Spleen (tissue), 11 donors: ENCODE measurements around the gene MCRS1. TPM values are rescaled to one million over a fixed set of nuclear protein-coding genes. Genes with fewer than 3 reads are reported as not detected.

ENCODE experiments used
- DNase-seq: peaks from one replicate; pipeline ENCODE4 v3.0.0-alpha.2; 2020
- H3K27ac ChIP-seq, 8 donors: fragments of 200-600 bp; sonication (generic) in 7 of 8; 1 replicate in 4 of 8; 2 replicates in 4 of 8; pipeline versions ENCODE4 v1.5.0 to v1.8.0; 2016 to 2021; ENCODE audit warnings: inconsistent platforms in 4 of 8, mild to moderate bottlenecking in 4 of 8, moderate library complexity in 1 of 8
- H3K27me3 ChIP-seq, 7 donors: fragments of 200-600 bp; sonication (generic) in 6 of 7; replicated peaks in 1 of 7; 1 replicate in 4 of 7; 2 replicates in 3 of 7; pipeline versions ENCODE4 v1.5.0 to v1.8.0; 2016 to 2021; ENCODE audit warnings: inconsistent platforms in 3 of 7, mild to moderate bottlenecking in 1 of 7
- H3K36me3 ChIP-seq, 6 donors: fragments of 200-600 bp; sonication (generic) in 5 of 6; 1 replicate in 4 of 6; 2 replicates in 2 of 6; pipeline versions ENCODE4 v1.5.0 to v1.8.0; 2016 to 2021; ENCODE audit warnings: inconsistent platforms in 2 of 6
- H3K4me1 ChIP-seq, 6 donors: fragments of 200-600 bp; sonication (generic) in 5 of 6; 1 replicate in 3 of 6; 2 replicates in 3 of 6; pipeline versions ENCODE4 v1.5.0 to v1.8.0; 2016 to 2021; ENCODE audit warnings: inconsistent platforms in 3 of 6
- H3K4me3 ChIP-seq, 8 donors: fragments of 200-600 bp; sonication (generic) in 7 of 8; 1 replicate in 4 of 8; 2 replicates in 4 of 8; pipeline versions ENCODE4 v1.5.0 to v1.8.0; 2016 to 2021; ENCODE audit warnings: inconsistent platforms in 4 of 8, mild to moderate bottlenecking in 4 of 8, moderate library complexity in 2 of 8
- H3K9me3 ChIP-seq, 8 donors: fragments of 200-600 bp; sonication (generic) in 7 of 8; 1 replicate in 4 of 8; 2 replicates in 4 of 8; pipeline versions ENCODE4 v1.5.0 to v1.8.0; 2016 to 2021; ENCODE audit warnings: inconsistent platforms in 4 of 8
- POLR2A ChIP-seq, 3 donors: fragments of 450-650 bp; IDR thresholded peaks; one replicate each; pipeline ENCODE4 v1.5.1; 2017; ENCODE audit warnings: antibody characterized with exemption in 3 of 3, mild to moderate bottlenecking in 1 of 3
- POLR2AphosphoS5 ChIP-seq, 3 donors: sonication (generic); formaldehyde crosslinking; IDR thresholded peaks; one replicate each; pipeline ENCODE4 v1.5.1; 2017; ENCODE audit warnings: antibody characterized with exemption in 3 of 3
- WGBS, 5 donors: extraction: QIAGEN DNeasy Blood & Tissue Kit in 3 of 5; methylation state at CpG; one replicate each; pipeline versions ENCODE4 v1.1.5 to v1.1.7; 2013 to 2018; 5-methylcytosine and 5-hydroxymethylcytosine counted together
- intact Hi-C: fragments of 100-400 bp; cut with DNase I; formaldehyde crosslinking; loops from one replicate; pipeline ENCODE4 v1.15.0; 2023; ENCODE audit warnings: low total_unique reads
- polyA plus RNA-seq, 3 donors: library from polyadenylated mRNA; stranded (reverse); fragments of 200-250 nt; gene quantifications; one replicate each; pipeline ENCODE4 v1.2.1, GENCODE V29; 2013
- total RNA-seq, 7 donors: library from RNA; depleted of rRNA in 3 of 7; stranded (reverse); fragments of >200 nt in 3 of 7; fragmentation: NEBNext Ultra II Directional in 4 of 7; extraction: Animal tissue kit (Norgen Biotek cat#: 25700) in 4 of 7; gene quantifications; one replicate each; pipeline versions ENCODE4 v1.1.0 to v1.2.1, GENCODE V29; 2016 to 2021
- TF ChIP-seq, protein P1 (sequence below), 11 experiments: fragments of 200-600 bp in 7 of 11; fragments of 450-650 bp in 4 of 11; sonication (generic) in 4 of 11; IDR thresholded peaks in 8 of 11; conservative IDR thresholded peaks in 3 of 11; 1 replicate in 7 of 11; 2 replicates in 4 of 11; pipeline versions ENCODE4 v1.4.0 to v1.8.0; 2016 to 2021; ENCODE audit warnings: antibody characterized with exemption in 11 of 11, inconsistent platforms in 4 of 11, mild to moderate bottlenecking in 1 of 11
- donor health status: healthy with polysubstance abuse.
- donor health status: DM: no; HTN: no; CAD: no; lungs with moderate emphysema.
- donor health status: DM: no; HTN: no; CAD: no.
- donor health status: Bipolar disorder and iron deficiency.
- donor health status: healthy.
- donor health status: DM: no; HTN: no; CAD: no.
- donor health status: DM: yes; HTN: yes; CAD: no.

Gene MCRS1
- total and polyA plus RNA-seq, 10 donors, result 44.1 to 64.7 (median 54.3) TPM

DNA sequence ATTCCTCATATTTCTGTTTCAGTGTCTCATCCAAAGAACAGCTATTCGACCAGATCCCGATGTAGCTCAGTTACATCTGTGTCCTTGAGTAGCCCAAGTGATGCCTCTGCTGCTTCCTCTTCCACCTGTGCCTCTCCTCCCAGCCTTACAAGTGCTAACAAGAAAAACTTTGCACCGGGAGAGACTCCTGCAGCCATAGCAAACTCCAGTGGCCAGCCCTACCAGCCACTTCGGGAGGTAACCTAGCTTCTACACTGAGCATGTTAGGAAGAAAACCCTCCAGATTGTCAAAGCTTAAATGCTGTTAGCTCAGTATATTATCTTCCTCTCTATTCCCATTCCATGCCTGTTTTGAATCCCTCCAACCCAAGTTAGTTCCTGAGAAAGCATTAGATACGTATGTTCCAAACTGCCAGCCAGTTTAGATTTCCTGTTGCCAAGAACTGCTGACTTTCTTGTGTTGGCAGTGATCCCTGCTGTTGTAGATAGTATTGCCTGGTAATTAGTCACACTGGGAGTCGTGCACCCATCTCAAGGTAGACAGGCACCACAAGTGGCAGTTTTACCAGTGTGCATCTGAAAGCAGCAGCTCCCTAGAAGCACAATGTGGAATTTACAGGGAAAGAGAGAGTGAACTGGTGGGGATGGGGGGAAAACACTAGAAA lies 43.1 kb downstream of the MCRS1 start:
- H3K4me1 ChIP-seq, result peaks cover 0 to 5% (median 0%) of the 10 kb centered on the region in 6 donors
- intact Hi-C loops, result no loop called here
- no peak for DNase-seq
- H3K27ac ChIP-seq, result no peak overlapping the region
- H3K27me3 ChIP-seq, result no peaks in the 10 kb centered on the region
- WGBS, 5 donors, result 89 to 96% (median 90%) methylated on average over 6 of the region's 6 CpGs
- H3K4me3 ChIP-seq, result no peak overlapping the region
- TF ChIP-seq, protein P1, sequence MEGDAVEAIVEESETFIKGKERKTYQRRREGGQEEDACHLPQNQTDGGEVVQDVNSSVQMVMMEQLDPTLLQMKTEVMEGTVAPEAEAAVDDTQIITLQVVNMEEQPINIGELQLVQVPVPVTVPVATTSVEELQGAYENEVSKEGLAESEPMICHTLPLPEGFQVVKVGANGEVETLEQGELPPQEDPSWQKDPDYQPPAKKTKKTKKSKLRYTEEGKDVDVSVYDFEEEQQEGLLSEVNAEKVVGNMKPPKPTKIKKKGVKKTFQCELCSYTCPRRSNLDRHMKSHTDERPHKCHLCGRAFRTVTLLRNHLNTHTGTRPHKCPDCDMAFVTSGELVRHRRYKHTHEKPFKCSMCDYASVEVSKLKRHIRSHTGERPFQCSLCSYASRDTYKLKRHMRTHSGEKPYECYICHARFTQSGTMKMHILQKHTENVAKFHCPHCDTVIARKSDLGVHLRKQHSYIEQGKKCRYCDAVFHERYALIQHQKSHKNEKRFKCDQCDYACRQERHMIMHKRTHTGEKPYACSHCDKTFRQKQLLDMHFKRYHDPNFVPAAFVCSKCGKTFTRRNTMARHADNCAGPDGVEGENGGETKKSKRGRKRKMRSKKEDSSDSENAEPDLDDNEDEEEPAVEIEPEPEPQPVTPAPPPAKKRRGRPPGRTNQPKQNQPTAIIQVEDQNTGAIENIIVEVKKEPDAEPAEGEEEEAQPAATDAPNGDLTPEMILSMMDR (IDR thresholded peaks at IDR 0.05 in 8 of 11, conservative IDR thresholded peaks at IDR 0.05 in 3 of 11), result no peak
- TF ChIP-seq POLR2AphosphoS5 (IDR thresholded peaks at IDR 0.05) (no peak), POLR2A (IDR thresholded peaks at IDR 0.05) (no peak)
- no peaks in the 10 kb centered on the region for H3K9me3 ChIP-seq
- H3K36me3 ChIP-seq, result peaks cover 0 to 67% (median 28%) of the 10 kb centered on the region in 6 donors

DNA sequence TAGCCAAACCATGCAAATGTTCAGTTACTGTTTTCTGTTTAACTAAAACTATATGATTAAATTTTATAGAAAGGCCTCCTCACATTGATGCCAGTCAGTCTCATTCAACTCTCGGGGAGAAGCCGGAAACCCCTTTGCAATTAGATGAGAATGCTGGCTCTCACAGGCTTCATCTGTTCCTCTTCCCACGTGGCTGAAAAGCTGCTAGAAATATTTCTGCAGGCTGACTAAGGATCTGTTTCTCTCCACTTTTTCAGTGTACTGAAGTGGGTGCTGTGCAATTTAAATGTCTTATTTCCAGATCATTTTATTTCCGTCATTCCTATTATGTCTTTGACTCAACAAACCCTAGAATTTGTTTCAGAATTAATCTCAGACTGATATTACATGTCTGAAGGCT lies 46.6 kb downstream of the MCRS1 start:
- Histone ChIP-seq H3K4me3 (no peak overlapping the region), H3K27ac (no peak overlapping the region), H3K27me3 (no peaks in the 10 kb centered on the region), H3K36me3 (peaks cover 0 to 58% (median 26%) of the 10 kb centered on the region in 6 donors), H3K4me1 (peaks cover 0 to 5% (median 0%) of the 10 kb centered on the region in 6 donors), H3K9me3 (no peaks in the 10 kb centered on the region)
- DNase-seq, result no peak
- WGBS, 5 donors, result 86 to 95% (median 90%) methylated on average over 4 of the region's 4 CpGs
- TF ChIP-seq, protein P1 (IDR thresholded peaks at IDR 0.05 in 8 of 11, conservative IDR thresholded peaks at IDR 0.05 in 3 of 11), result no peak
- TF ChIP-seq POLR2AphosphoS5 (IDR thresholded peaks at IDR 0.05), result no peak
- TF ChIP-seq POLR2A (IDR thresholded peaks at IDR 0.05), result no peak
- intact Hi-C loops, result no loop called here

DNA sequence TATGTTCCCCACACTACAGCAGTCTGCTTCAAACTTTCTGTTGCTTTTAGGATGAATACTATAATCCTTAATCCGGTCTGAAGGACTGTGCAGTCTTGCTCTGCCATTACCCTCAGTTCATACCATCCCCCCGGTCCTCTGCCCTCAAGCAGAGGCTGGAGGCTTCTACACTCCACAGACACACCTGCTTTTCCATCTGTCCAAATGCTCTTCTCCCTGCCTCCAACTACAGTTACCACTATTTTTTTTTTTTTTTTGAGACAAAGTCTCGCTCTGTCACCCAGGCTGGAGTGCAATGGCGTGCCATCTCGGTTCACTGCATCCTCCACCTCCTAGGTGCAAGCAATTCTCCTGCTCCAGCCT lies 48.4 kb downstream of the MCRS1 start:
- WGBS, 5 donors, result 96 to 100% (median 98%) methylated on average over 5 of the region's 5 CpGs
- intact Hi-C loops, result loop anchor here (5.0 kb wide), 1 partner anchor 232 kb away; no protein-coding TSS in a partner anchor
- peaks cover 0 to 5% (median 0%) of the 10 kb centered on the region in 6 donors for H3K4me1 ChIP-seq
- no peak for TF ChIP-seq POLR2AphosphoS5 (IDR thresholded peaks at IDR 0.05)
- no peak for TF ChIP-seq POLR2A (IDR thresholded peaks at IDR 0.05)
- TF ChIP-seq, protein P1 (IDR thresholded peaks at IDR 0.05 in 8 of 11, conservative IDR thresholded peaks at IDR 0.05 in 3 of 11), result no peak
- H3K36me3 ChIP-seq, result peaks cover 0 to 45% (median 9%) of the 10 kb centered on the region in 6 donors
- no peak for DNase-seq
- H3K9me3 ChIP-seq, result no peaks in the 10 kb centered on the region
- H3K27me3 ChIP-seq, result no peaks in the 10 kb centered on the region
- no peak overlapping the region for H3K27ac ChIP-seq
- no peak overlapping the region for H3K4me3 ChIP-seq

GRCh38 chr12:49518914-49519573 lies 48.9 kb downstream of the MCRS1 start:
- H3K36me3 ChIP-seq, result peaks cover 0 to 42% (median 7%) of the 10 kb centered on the region in 6 donors
- H3K27me3 ChIP-seq, result no peaks in the 10 kb centered on the region
- TF ChIP-seq POLR2A (IDR thresholded peaks at IDR 0.05) (no peak), POLR2AphosphoS5 (IDR thresholded peaks at IDR 0.05) (no peak)
- TF ChIP-seq, protein P1 (IDR thresholded peaks at IDR 0.05 in 8 of 11, conservative IDR thresholded peaks at IDR 0.05 in 3 of 11), result no peak
- H3K9me3 ChIP-seq, result no peaks in the 10 kb centered on the region
- DNase-seq, result no peak
- no peak overlapping the region for H3K4me3 ChIP-seq
- intact Hi-C loops, result loop anchor here (5.0 kb wide), 1 partner anchor 232 kb away; no protein-coding TSS in a partner anchor
- H3K4me1 ChIP-seq, result peaks cover 0 to 6% (median 0%) of the 10 kb centered on the region in 6 donors
- WGBS, 5 donors, result 84 to 92% (median 88%) methylated on average over 2 of the region's 2 CpGs
- no peak overlapping the region for H3K27ac ChIP-seq
